A673 (cell line): ENCODE results near the gene ERGIC1. TPM values are rescaled to one million over a fixed set of nuclear protein-coding genes. Genes with fewer than 3 reads are reported as not detected.

Experiments
- BruUV-seq: library from RNA; stranded (reverse); fragments of 400-500 nt; replicated peaks from 2 replicates; lab custom pipeline; 2021; lab: Mats Ljungman, UMichigan
- CTCF ChIA-PET: fragments of 300-600 bp; sonication (Branson Sonifier 250); formaldehyde crosslinking; loops from one replicate; lab custom pipeline; 2022; ENCODE audit warnings: antibody characterized with exemption; lab: Charles Lee
- POLR2A ChIA-PET: fragments of 300-600 bp; sonication (Branson Sonifier 250); formaldehyde crosslinking; loops from one replicate; lab custom pipeline; 2022; ENCODE audit warnings: antibody characterized with exemption; ENCODE audit not compliant: low non-redundant PET; lab: Charles Lee
- DNase-seq: peaks from one replicate; pipeline ENCODE4 v3.0.0-alpha.2; 2015; ENCODE audit warnings: low spot score
- H3K27ac ChIP-seq: fragments of 200-600 bp; sonication (generic); 2 replicates; pipeline ENCODE4 v1.5.1; 2016; ENCODE audit warnings: mixed run types, low read depth, mild to moderate bottlenecking, mixed read lengths, antibody characterized with exemption, low read length; ENCODE audit not compliant: poor library complexity, severe bottlenecking
- H3K27me3 ChIP-seq: fragments of 200-600 bp; sonication (generic); replicated peaks from 2 replicates; pipeline ENCODE4 v1.6.1; 2017; ENCODE audit warnings: mixed run types, low read depth, mild to moderate bottlenecking, mixed read lengths, antibody characterized with exemption, low read length; ENCODE audit not compliant: insufficient read depth, poor library complexity
- H3K36me3 ChIP-seq: fragments of 200-600 bp; sonication (generic); 2 replicates; pipeline ENCODE4 v1.6.1; 2016; ENCODE audit warnings: mixed run types, mild to moderate bottlenecking, mixed read lengths, antibody characterized with exemption, low read length; ENCODE audit not compliant: insufficient read depth, poor library complexity, severe bottlenecking
- H3K4me1 ChIP-seq: fragments of 200-600 bp; sonication (generic); 2 replicates; pipeline ENCODE4 v1.6.1; 2017; ENCODE audit warnings: mixed run types, mild to moderate bottlenecking, mixed read lengths, antibody characterized with exemption, low read length; ENCODE audit not compliant: insufficient read depth, poor library complexity, severe bottlenecking
- H3K4me3 ChIP-seq: fragments of 200-600 bp; sonication (generic); 2 replicates; pipeline ENCODE4 v1.5.1; 2016; ENCODE audit warnings: low read depth, mixed run types, mild to moderate bottlenecking, mixed read lengths, low read length; ENCODE audit not compliant: poor library complexity, severe bottlenecking
- H3K9me3 ChIP-seq: fragments of 200-600 bp; sonication (generic); 2 replicates; pipeline ENCODE4 v1.6.1; 2016; ENCODE audit warnings: mixed run types, low read depth, mild to moderate bottlenecking, mixed read lengths, antibody characterized with exemption, low read length; ENCODE audit not compliant: poor library complexity, severe bottlenecking
- CTCF ChIP-seq: fragments of 300-800, 200-600 bp; sonication (generic); conservative IDR thresholded peaks from 2 replicates; pipeline ENCODE4 v1.5.1; 2017; ENCODE audit warnings: low read depth, mild to moderate bottlenecking, antibody characterized with exemption, low read length, moderate library complexity, mixed read lengths
- EZH2 ChIP-seq: fragments of 200-600 bp; sonication (generic); IDR thresholded peaks from 2 replicates; pipeline ENCODE4 v1.6.1; 2017; ENCODE audit warnings: borderline replicate concordance, low read depth, mild to moderate bottlenecking, mixed read lengths, antibody characterized with exemption, low read length; ENCODE audit not compliant: poor library complexity, severe bottlenecking
- intact Hi-C: fragments of 100-400 bp; cut with micrococcal nuclease; formaldehyde crosslinking; loops from one replicate; pipeline ENCODE4 v1.10.0; 2022; ENCODE audit not compliant: unreplicated experiment
- total RNA-seq: library from RNA; stranded (reverse); gene quantifications from 2 replicates; pipeline ENCODE4 v1.2.3, GENCODE V29; 2021

ERGIC1 gene
- total RNA-seq, 1 experiment from 2014 or later: 44.2 TPM

- no peaks in the 10 kb centered on the region for H3K36me3 ChIP-seq
- no peak for TF ChIP-seq EZH2
- no peak for TF ChIP-seq CTCF
- no peaks in the 10 kb centered on the region for H3K9me3 ChIP-seq
- H3K27ac ChIP-seq: no peak overlapping the region
- ChIA-PET CTCF (no interaction called here), POLR2A (no interaction called here)
- DNase-seq: no peak
- H3K4me3 ChIP-seq: no peak overlapping the region
- H3K4me1 ChIP-seq: no peaks in the 10 kb centered on the region
- no TSS peak for BruUV-seq
- intact Hi-C loops: no loop called here
- no peaks in the 10 kb centered on the region for H3K27me3 ChIP-seq
Observed at GRCh38 chr5:172907657-172908056, 73.6 kb downstream of the ERGIC1 start.

GRCh38 chr5:172908662-172909061, 74.6 kb downstream of the ERGIC1 start:
- CTCF ChIA-PET: no interaction called here
- H3K4me1 ChIP-seq: no peaks in the 10 kb centered on the region
- no peaks in the 10 kb centered on the region for H3K9me3 ChIP-seq
- no TSS peak for BruUV-seq
- no peak for TF ChIP-seq EZH2
- TF ChIP-seq CTCF: no peak
- H3K27ac ChIP-seq: no peak overlapping the region
- no peak for DNase-seq
- POLR2A ChIA-PET: no interaction called here
- no peak overlapping the region for H3K4me3 ChIP-seq
- no peaks in the 10 kb centered on the region for H3K36me3 ChIP-seq
- no peaks in the 10 kb centered on the region for H3K27me3 ChIP-seq
- intact Hi-C loops: no loop called here

GRCh38 chr5:172909931-172910502, 76.0 kb downstream of the ERGIC1 start:
- Histone ChIP-seq H3K9me3 (no peaks in the 10 kb centered on the region), H3K36me3 (no peaks in the 10 kb centered on the region), H3K4me3 (no peak overlapping the region), H3K27ac (no peak overlapping the region), H3K4me1 (no peaks in the 10 kb centered on the region), H3K27me3 (no peaks in the 10 kb centered on the region)
- POLR2A ChIA-PET: no interaction called here
- CTCF ChIA-PET: no interaction called here
- DNase-seq: no peak
- no peak for TF ChIP-seq EZH2
- TF ChIP-seq CTCF: no peak
- intact Hi-C loops: no loop called here
- BruUV-seq: no TSS peak
